SH-SY5Y (cell line): ENCODE results near the gene GPC5.

Experiments used
- GATA2 ChIP-seq: IDR thresholded peaks from 2 replicates; pipeline ENCODE4 v1.6.1; 2011; ENCODE audit warnings: mild to moderate bottlenecking, low read depth, low read length
- GATA3 ChIP-seq: IDR thresholded peaks from 2 replicates; pipeline ENCODE4 v1.6.1; 2011; ENCODE audit warnings: low read depth, mild to moderate bottlenecking, low read length, moderate library complexity

DNA sequence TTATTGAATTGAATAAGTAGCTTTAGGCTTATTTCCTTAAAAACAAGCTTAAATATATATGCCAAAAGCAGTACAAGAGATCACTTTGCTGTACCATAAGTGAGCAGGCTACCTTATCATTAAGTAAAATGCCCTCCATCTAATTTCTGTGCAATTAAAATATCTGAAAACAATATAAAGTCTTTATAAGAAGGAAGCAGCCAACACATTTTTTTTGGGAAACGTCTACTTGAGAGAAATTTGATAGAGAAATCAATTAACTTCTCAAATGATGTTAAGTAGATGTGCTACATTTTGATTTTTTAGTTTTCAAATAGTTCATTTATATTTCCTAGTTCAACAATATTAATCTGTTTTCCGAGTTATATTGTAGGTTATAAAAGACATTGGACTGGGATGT, 52.5 kb downstream of the GPC5 start:
- TF ChIP-seq GATA2 (no peak), GATA3 (no peak)
